HepG2 (cell line): ENCODE results near the gene ARAP1. TPM values are rescaled to one million over a fixed set of nuclear protein-coding genes. Genes with fewer than 3 reads are reported as not detected.

Experiments
- ATAC-seq: fragments of 200-7000 bp; cut with Tn5 transposase; 3 replicates; pipeline ENCODE4 v1.9.1; 2020; ENCODE audit warnings: mild to moderate bottlenecking, moderate library complexity
- BruUV-seq: library from RNA; stranded (reverse); fragments of 400-500 nt; replicated peaks from 2 replicates; lab custom pipeline; 2021; lab: Mats Ljungman, UMichigan
- CTCF ChIA-PET: fragments of 300-600 bp; formaldehyde crosslinking; extraction: SDS; loops from one replicate; lab custom pipeline; 2021; ENCODE audit warnings: low total read pairs, inconsistent platforms, low intra/inter-chr PET ratio; lab: Yijun Ruan, JAX
- POLR2A ChIA-PET: fragments of 350-600 bp; sonication (Branson Sonifier 250); formaldehyde crosslinking; loops from one replicate; lab custom pipeline; 2020; ENCODE audit warnings: antibody characterized with exemption, inconsistent platforms; lab: Yijun Ruan, JAX
- DNase-seq: peaks from one replicate; pipeline ENCODE4 v3.0.0-alpha.2; 2015; ENCODE audit warnings: low spot score
- FAIRE-seq: peaks from 3 replicates; lab custom pipeline; 2011; peaks lifted over from hg19 to GRCh38; lab: Jason Lieb, UNC
- H2AFZ ChIP-seq: one replicate; pipeline ENCODE4 v1.6.1; 2011; ENCODE audit warnings: low read length, inconsistent platforms
- H3K27ac ChIP-seq: fragments of 300-600 bp; 3 replicates; pipeline ENCODE4 v1.8.0; 2011; ENCODE audit warnings: mixed run types, mild to moderate bottlenecking, mixed read lengths, low read length, inconsistent platforms; ENCODE audit not compliant: insufficient read depth; ENCODE audit errors: extremely low read length
- H3K27me3 ChIP-seq, 2 experiments: fragments of 200-600 bp in 1 of 2; 2 replicates in 1 of 2; 3 replicates in 1 of 2; pipeline versions ENCODE4 v1.6.0 to v1.8.0; 2011; ENCODE audit warnings: low read length in 2 of 2, mild to moderate bottlenecking in 2 of 2, moderate library complexity in 2 of 2, inconsistent platforms in 1 of 2; ENCODE audit not compliant: insufficient read depth in 2 of 2, control insufficient read depth in 1 of 2
- H3K36me3 ChIP-seq, 2 experiments: fragments of 200-600 bp in 1 of 2; replicated peaks in 1 of 2; 2 replicates in 1 of 2; 3 replicates in 1 of 2; pipeline versions ENCODE4 v1.5.1 to v1.8.0; 2011; ENCODE audit warnings: low read length in 2 of 2, inconsistent platforms in 1 of 2; ENCODE audit not compliant: insufficient read depth in 2 of 2, control insufficient read depth in 1 of 2
- H3K4me1 ChIP-seq: 2 replicates; pipeline ENCODE4 v1.5.1; 2012; ENCODE audit warnings: low read length, inconsistent platforms; ENCODE audit not compliant: insufficient read depth
- H3K4me2 ChIP-seq: 2 replicates; pipeline ENCODE4 v1.6.0; 2011; ENCODE audit warnings: low read depth, low read length, inconsistent platforms
- H3K4me3 ChIP-seq, 3 experiments: fragments of 200-600 bp in 1 of 3; sonication (generic), shearing (Covaris generic) in 1 of 3; replicated peaks in 1 of 3; 2 replicates each; pipeline ENCODE4 v1.5.1; 2011 to 2016; ENCODE audit warnings: low read length in 3 of 3, inconsistent platforms in 2 of 3, low read depth in 2 of 3, mild to moderate bottlenecking in 2 of 3, control low read depth in 1 of 3, mixed read lengths in 1 of 3; ENCODE audit not compliant: insufficient read depth in 1 of 3
- H3K79me2 ChIP-seq: one replicate; pipeline ENCODE4 v1.6.1; 2011; ENCODE audit warnings: low read length, inconsistent platforms; ENCODE audit not compliant: insufficient read depth
- H3K9ac ChIP-seq: 2 replicates; pipeline ENCODE4 v1.6.0; 2011; ENCODE audit warnings: mild to moderate bottlenecking, low read depth, low read length, inconsistent platforms; ENCODE audit not compliant: insufficient read depth
- H3K9me3 ChIP-seq: 2 replicates; pipeline ENCODE4 v1.5.1; 2012; ENCODE audit warnings: mild to moderate bottlenecking, low read length
- H4K20me1 ChIP-seq: 2 replicates; pipeline ENCODE4 v1.6.0; 2011; ENCODE audit warnings: inconsistent platforms, mild to moderate bottlenecking, low read length, moderate library complexity; ENCODE audit not compliant: insufficient read depth
- AGO2 ChIP-seq: fragments of 200-400 bp; formaldehyde crosslinking; optimal IDR thresholded peaks from 2 replicates; pipeline ENCODE3; 2017; ENCODE audit warnings: mild to moderate bottlenecking, low read depth, low read length, moderate library complexity
- EEA1 ChIP-seq: sonication (generic); formaldehyde crosslinking; IDR thresholded peaks from 2 replicates; pipeline ENCODE4 v1.5.1; 2020; ENCODE audit warnings: mild to moderate bottlenecking, missing genetic modification reagents, borderline replicate concordance
- FOSL2 ChIP-seq: sonication (generic); formaldehyde crosslinking; IDR thresholded peaks from 2 replicates; pipeline ENCODE4 v1.4.0; 2020; ENCODE audit warnings: missing genetic modification reagents
- KLF9 ChIP-seq: IDR thresholded peaks from 2 replicates; pipeline ENCODE4 v1.6.1; 2016; ENCODE audit warnings: low read depth
- NFE2 ChIP-seq: sonication (generic); formaldehyde crosslinking; IDR thresholded peaks from 2 replicates; pipeline ENCODE4 v1.4.0; 2020; ENCODE audit warnings: missing genetic modification reagents
- ZNF724P ChIP-seq: sonication (generic); formaldehyde crosslinking; IDR thresholded peaks from 2 replicates; pipeline ENCODE4 v1.8.0; 2022; ENCODE audit warnings: missing genetic modification reagents, borderline replicate concordance
- WGBS: methylation state at CpG from one replicate; pipeline ENCODE4 v1.1.6; 2017; ENCODE audit warnings: low lambda C conversion rate; 5-methylcytosine and 5-hydroxymethylcytosine counted together
- in situ Hi-C: cut with HindIII; loops from 2 replicates; pipeline ENCODE4 v1.10.0; 2017; ENCODE audit warnings: low pct_unique_long_range_greater_than_20kb; ENCODE audit not compliant: extremely low pct_ligation_motif_present
- intact Hi-C: fragments of 100-400 bp; cut with micrococcal nuclease; formaldehyde crosslinking; loops from one replicate; pipeline ENCODE4 v1.10.0; 2022; ENCODE audit not compliant: unreplicated experiment
- polyA plus RNA-seq, 8 experiments: library from polyadenylated mRNA; depleted of rRNA in 3 of 8; stranded (reverse) in 7 of 8; unstranded in 1 of 8; fragments of >200 nt; fragmentation: Illumina TruSeq in 4 of 8; extraction: Trizol in 4 of 8; gene quantifications; 2 replicates each; pipeline versions ENCODE4 v1.2.1 to v1.2.3, GENCODE V29; 2011 to 2016; ENCODE audit warnings: low read depth in 4 of 8, missing spikeins in 1 of 8, mixed read lengths in 1 of 8; ENCODE audit not compliant: insufficient read depth in 1 of 8
- total RNA-seq, 5 experiments: library from RNA; depleted of rRNA; stranded (reverse); fragments of >200 nt; fragmentation: Illumina TruSeq; extraction: Trizol; gene quantifications; 2 replicates each; pipeline ENCODE4 v1.2.3, GENCODE V29; 2016; ENCODE audit warnings: low read depth in 1 of 5

The ARAP1 gene
- total and polyA plus RNA-seq, 2 of the 13 experiments (the other 11 are each of a cell fraction or from before 2014, with no cell fraction given): 43.2 to 55.5 TPM

GRCh38 chr11:72735495-72736027 lies 16.6 kb downstream of the ARAP1 start:
- ATAC-seq (no peak), FAIRE-seq (no peak), DNase-seq (peak; percentile 47)
- Histone ChIP-seq H4K20me1 (peaks cover 6% of the 10 kb centered on the region; the same call in 1 of the 2 replicates), H3K9me3 (no peaks in the 10 kb centered on the region), H2AFZ (no peak overlapping the region), H3K27ac (no peak overlapping the region), H3K4me3 (no peak overlapping the region), H3K36me3 (peaks cover 14 to 42% of the 10 kb centered on the region in 2 experiments; a peak in 4 of 5 replicates), H3K9ac (no peak overlapping the region), H3K27me3 (no peaks in the 10 kb centered on the region), H3K79me2 (peaks cover 68% of the 10 kb centered on the region), H3K4me2 (no peak overlapping the region), H3K4me1 (peaks cover 25% of the 10 kb centered on the region)
- ChIA-PET CTCF (no interaction called here), POLR2A (no interaction called here)
- WGBS: 98% methylated on average over 6 of the region's 8 CpGs
- in situ Hi-C loops (no loop called here), intact Hi-C loops (no loop called here)
- no TSS peak for BruUV-seq
- peak; percentile 38 for TF ChIP-seq FOSL2 (CRISPR knock-in tag)
- peak; percentile 36; the same call in 1 of the 2 replicates for TF ChIP-seq NFE2 (CRISPR knock-in tag)
- TF ChIP-seq KLF9: no peak
- TF ChIP-seq EEA1: no peak

DNA sequence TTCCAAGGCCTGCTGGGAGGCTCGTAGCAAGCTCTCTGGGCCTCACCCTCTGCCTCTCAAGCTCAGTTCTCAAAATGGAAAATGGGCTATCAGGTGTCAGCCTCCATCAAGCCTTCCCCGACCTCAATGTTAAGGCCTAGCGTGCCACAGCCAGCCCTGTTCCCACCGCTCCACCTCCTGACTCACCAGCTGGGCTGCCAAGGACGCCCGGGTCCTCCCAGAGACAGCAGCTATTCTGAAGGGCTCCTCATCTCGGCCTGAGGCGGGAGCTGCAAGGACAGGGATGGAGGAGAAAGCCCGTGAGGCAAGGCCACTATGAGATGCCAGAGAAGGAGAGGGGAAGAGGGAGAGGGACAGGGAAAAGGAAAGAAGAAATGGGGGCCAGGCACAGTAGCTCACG lies 19.9 kb downstream of the ARAP1 start:
- Histone ChIP-seq H3K27me3 (no peaks in the 10 kb centered on the region), H3K9ac (no peak overlapping the region), H3K27ac (no peak overlapping the region), H3K4me1 (peaks cover 19% of the 10 kb centered on the region; the same call in 1 of the 2 replicates), H3K9me3 (no peaks in the 10 kb centered on the region), H3K79me2 (peaks cover 58% of the 10 kb centered on the region), H4K20me1 (0 out of 2 replicates have a peak, but pooled peaks cover 3% of the 10 kb centered on the region), H3K4me2 (no peak overlapping the region), H3K36me3 (peaks cover 13 to 29% of the 10 kb centered on the region in 2 experiments; a peak in 4 of 5 replicates), H3K4me3 (no peak overlapping the region), H2AFZ (no peak overlapping the region)
- over 99% methylated on average over 10 of the region's 10 CpGs for WGBS
- ChIA-PET CTCF (no interaction called here), POLR2A (no interaction called here)
- no peak for DNase-seq
- FAIRE-seq: no peak
- no peak for TF ChIP-seq ZNF724P
- peak; percentile 30 for TF ChIP-seq AGO2
- BruUV-seq: no TSS peak
- ATAC-seq: no peak
- in situ Hi-C loops: no loop called here
- intact Hi-C loops: no loop called here
